GM10847 (cell line): ENCODE measurements around the gene SLC29A1.

Source experiments
- POLR2A ChIP-seq: IDR thresholded peaks from 2 replicates; pipeline ENCODE4 v1.6.1; 2011; ENCODE audit not compliant: insufficient read length; ENCODE audit errors: extremely low read depth

Gene SLC29A1

GRCh38 chr6:44189257-44189656 is 34.1 kb upstream of the SLC29A1 start:
- TF ChIP-seq POLR2A = no peak

GRCh38 chr6:44190715-44191114 is 32.7 kb upstream of the SLC29A1 start:
- no peak for TF ChIP-seq POLR2A

- TF ChIP-seq POLR2A = no peak
Measured at GRCh38 chr6:44192428-44193041, 30.9 kb upstream of the SLC29A1 start.

- no peak for TF ChIP-seq POLR2A
Measured at GRCh38 chr6:44193307-44193910, 30.0 kb upstream of the SLC29A1 start.

- TF ChIP-seq POLR2A = no peak
Measured at GRCh38 chr6:44194326-44194725, 29.1 kb upstream of the SLC29A1 start.

- TF ChIP-seq POLR2A = no peak
Measured at GRCh38 chr6:44198684-44199083, 24.7 kb upstream of the SLC29A1 start.

- no peak for TF ChIP-seq POLR2A
Measured at GRCh38 chr6:44199883-44200282, 23.5 kb upstream of the SLC29A1 start.

- no peak for TF ChIP-seq POLR2A
Measured at GRCh38 chr6:44201200-44201599, 22.2 kb upstream of the SLC29A1 start.

GRCh38 chr6:44201638-44202303 is 21.6 kb upstream of the SLC29A1 start:
- no peak for TF ChIP-seq POLR2A

- no peak for TF ChIP-seq POLR2A
Measured at GRCh38 chr6:44202332-44202971, 20.9 kb upstream of the SLC29A1 start.

GRCh38 chr6:44202972-44203750 is 20.2 kb upstream of the SLC29A1 start:
- TF ChIP-seq POLR2A = no peak

- TF ChIP-seq POLR2A = no peak
Measured at GRCh38 chr6:44203955-44204354, 19.4 kb upstream of the SLC29A1 start.

- TF ChIP-seq POLR2A = no peak
Measured at GRCh38 chr6:44207966-44208365, 15.4 kb upstream of the SLC29A1 start.

GRCh38 chr6:44211284-44211683 is 12.1 kb upstream of the SLC29A1 start:
- no peak for TF ChIP-seq POLR2A

GRCh38 chr6:44214307-44214706 is 9.1 kb upstream of the SLC29A1 start:
- TF ChIP-seq POLR2A = no peak
